AG09309 (cell line): ENCODE data around the gene ATP11A.
"Not testable (repeated sequence)": the region's sequence is repeated elsewhere in the genome, so short reads cannot be mapped to it uniquely, and the experiment has no call there.

ENCODE experiments used
- DNase-seq: peaks from one replicate; pipeline ENCODE4 v3.0.0-alpha.2; 2010; ENCODE audit warnings: low read depth
- H3K4me3 ChIP-seq: 2 replicates; pipeline ENCODE4 v1.5.1; 2011; ENCODE audit warnings: mild to moderate bottlenecking, low read depth, low read length, moderate library complexity; ENCODE audit not compliant: control insufficient read depth
- CTCF ChIP-seq: IDR thresholded peaks from 2 replicates; pipeline ENCODE4 v1.5.1; 2011; ENCODE audit warnings: mild to moderate bottlenecking, low read depth, low read length, inconsistent platforms; ENCODE audit not compliant: insufficient read depth, control insufficient read depth; ENCODE audit errors: missing control alignments

Gene ATP11A

GRCh38 chr13:112795277-112795676 is 105.4 kb downstream of the ATP11A start:
- H3K4me3 ChIP-seq, result no peak overlapping the region
- no peak for TF ChIP-seq CTCF
- DNase-seq, result no peak

- no peak overlapping the region for H3K4me3 ChIP-seq
- DNase-seq, result no peak
- no peak for TF ChIP-seq CTCF
These were observed 106.5 kb downstream of the ATP11A start for GRCh38 chr13:112796190-112796915.

- TF ChIP-seq CTCF, result no peak
- DNase-seq, result no peak
- no peak overlapping the region for H3K4me3 ChIP-seq
These were observed 109.6 kb downstream of the ATP11A start for GRCh38 chr13:112799394-112799793.

GRCh38 chr13:112800057-112800456 is 110.2 kb downstream of the ATP11A start:
- TF ChIP-seq CTCF, result no peak
- no peak overlapping the region for H3K4me3 ChIP-seq
- DNase-seq, result no peak

DNA sequence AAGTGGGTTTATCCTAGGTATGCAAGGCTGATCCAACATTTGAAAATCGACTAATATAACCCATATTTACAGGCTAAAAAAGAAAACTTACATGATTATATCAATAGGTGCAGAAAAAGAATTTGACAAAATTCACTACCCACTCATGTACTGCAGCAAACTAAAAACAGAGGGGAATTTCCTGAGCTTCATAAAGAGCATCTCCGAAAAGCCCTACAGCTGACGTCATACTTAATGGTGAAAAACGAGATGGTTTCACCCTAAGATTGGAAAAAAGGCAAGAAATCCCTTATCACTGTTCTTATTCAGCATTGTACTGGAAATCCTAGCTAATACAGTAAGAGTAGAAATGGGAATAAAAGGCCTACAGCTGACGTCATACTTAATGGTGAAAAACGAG is 111.0 kb downstream of the ATP11A start:
- not testable (repeated sequence) for DNase-seq, H3K4me3 ChIP-seq

DNA sequence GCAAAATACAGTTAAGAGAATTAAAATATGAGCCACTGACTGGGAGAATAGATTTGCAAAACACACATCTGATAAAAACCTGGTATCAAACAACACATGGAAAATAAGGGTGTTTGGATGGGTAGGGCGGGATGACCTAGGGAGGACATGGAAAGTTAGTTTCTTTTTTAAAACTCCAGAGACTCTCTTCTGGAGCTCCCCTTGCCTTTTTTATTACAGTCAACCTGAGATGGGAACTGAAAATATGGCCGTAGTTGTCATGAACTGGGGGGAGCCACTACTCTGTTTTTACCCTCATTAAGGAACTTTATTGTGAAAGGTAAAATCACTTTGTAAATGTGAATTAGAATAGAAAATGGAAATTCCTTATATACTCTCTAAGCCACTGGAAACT is 113.0 kb downstream of the ATP11A start:
- DNase-seq, result no peak
- TF ChIP-seq CTCF, result no peak
- H3K4me3 ChIP-seq, result no peak overlapping the region

DNA sequence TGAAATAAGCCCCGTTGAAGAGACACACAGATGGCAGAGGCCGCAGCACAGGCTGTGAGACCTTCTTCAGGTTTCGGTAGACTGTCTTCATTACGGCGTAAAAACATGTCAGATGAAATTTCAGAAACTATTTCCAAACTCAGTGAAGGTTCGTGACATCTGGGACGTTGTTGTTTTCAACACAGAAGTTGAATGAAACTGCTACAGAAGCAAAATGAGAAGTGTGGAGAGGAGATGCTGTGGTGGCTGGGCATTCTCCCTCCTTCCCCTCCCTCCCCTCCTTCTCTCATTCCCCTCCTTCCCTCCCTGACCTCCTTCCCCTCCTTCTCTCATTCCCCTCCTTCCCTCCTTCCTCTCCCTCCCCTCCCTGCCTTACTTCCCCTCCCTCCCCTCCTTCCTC is 113.6 kb downstream of the ATP11A start:
- no peak overlapping the region for H3K4me3 ChIP-seq
- DNase-seq, result no peak
- TF ChIP-seq CTCF, result no peak
